Activated T-cell treated with anti-CD3 and anti-CD28 coated beads for 48 hours (primary cell): ENCODE results near the gene NRAS.

Experiments
- DNase-seq: peaks from one replicate; pipeline ENCODE4 v3.0.0-alpha.2; 2020; ENCODE audit warnings: low read depth

Gene NRAS

DNA sequence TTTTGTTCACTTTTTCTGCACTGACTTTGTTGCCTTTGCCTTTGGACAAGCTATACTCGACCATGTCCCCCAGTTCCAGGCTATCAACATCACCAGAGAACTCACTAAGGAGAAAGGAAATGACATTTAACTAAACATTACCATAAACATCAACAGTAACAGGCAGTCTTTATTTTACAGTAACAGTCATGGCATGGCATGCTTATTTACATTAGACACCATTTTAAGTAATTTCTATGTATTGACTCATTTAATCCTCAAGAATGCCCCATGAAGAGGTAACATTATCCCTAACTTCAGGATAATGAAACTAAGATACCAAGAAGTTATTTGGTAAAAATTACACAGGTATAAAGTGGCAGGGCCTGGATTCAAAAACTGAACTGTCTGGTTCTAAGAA, 8.7 kb upstream of the NRAS start:
- DNase-seq, result no peak

DNA sequence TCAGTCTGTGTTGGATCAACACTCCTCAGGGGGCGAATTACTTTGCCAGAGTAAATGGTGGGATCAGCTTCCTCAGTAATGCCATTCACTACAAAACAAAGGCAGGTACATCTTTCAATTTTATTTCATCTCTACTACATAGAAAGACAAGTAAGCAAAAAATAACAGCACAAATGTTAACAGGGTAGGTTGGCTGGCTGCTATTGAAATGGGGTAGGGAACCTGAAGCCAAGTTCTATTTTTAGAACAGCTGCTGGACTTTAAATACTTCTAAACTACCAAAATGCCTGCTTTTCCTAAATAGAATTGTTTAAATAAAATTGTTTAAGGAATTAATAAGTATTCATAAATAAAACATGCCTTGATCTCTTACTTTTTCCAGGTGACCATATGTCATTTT, 7.3 kb upstream of the NRAS start:
- no peak for DNase-seq

DNA sequence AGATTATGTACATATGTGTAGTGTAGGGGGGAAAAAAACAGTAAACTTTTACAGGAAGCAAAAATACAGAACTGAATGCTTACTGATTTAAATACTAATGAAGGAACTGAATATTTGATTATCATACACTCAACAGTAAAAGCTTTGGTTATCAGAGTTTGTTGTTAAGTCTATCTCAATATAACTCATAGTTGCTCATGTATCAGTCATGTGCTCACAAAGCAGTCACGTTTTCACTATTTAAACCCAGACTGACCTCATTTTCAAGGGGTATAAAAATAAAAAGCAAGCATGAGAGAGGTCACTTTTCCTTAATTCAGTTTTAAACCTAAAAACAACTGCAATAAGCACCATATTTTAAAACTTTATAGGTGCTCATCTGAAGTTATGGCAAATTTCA, 6.9 kb upstream of the NRAS start:
- DNase-seq, result no peak

DNA sequence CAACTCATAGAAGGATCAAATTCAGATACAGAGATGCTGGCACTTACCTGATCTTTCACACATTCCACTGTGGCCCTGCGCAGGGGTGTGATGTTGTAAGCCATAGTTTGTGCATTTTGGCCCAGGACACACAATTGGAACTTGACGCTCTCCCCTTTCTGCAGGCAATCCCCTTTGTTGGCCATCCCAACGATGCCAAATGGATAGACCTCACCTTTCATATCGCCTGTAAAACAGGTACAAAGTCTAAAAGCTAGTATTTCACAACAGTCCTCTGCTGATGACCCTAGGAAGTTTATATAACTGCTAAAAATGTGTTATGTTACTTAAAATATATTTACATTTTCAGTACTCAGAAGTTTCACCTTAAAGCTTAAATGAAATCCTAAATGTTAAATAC, 3.9 kb upstream of the NRAS start:
- DNase-seq, result no peak

DNA sequence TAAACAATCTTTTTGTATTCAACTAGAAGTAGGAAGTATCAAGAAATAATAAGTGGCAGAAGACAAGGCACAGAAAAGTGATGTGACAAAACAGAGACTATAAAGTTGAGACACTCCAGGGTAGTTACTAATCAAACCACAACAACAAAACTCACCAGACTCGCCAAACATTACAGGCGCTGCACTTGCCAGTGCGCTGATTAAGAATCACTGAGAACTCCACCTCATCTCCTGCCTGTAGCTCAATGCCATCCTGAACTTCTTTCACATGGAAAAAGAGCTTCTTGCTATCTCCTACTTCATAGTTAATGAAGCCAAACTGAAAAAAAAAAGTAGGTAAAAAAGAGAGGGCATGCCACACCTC, 2.8 kb upstream of the NRAS start:
- no peak for DNase-seq

DNA sequence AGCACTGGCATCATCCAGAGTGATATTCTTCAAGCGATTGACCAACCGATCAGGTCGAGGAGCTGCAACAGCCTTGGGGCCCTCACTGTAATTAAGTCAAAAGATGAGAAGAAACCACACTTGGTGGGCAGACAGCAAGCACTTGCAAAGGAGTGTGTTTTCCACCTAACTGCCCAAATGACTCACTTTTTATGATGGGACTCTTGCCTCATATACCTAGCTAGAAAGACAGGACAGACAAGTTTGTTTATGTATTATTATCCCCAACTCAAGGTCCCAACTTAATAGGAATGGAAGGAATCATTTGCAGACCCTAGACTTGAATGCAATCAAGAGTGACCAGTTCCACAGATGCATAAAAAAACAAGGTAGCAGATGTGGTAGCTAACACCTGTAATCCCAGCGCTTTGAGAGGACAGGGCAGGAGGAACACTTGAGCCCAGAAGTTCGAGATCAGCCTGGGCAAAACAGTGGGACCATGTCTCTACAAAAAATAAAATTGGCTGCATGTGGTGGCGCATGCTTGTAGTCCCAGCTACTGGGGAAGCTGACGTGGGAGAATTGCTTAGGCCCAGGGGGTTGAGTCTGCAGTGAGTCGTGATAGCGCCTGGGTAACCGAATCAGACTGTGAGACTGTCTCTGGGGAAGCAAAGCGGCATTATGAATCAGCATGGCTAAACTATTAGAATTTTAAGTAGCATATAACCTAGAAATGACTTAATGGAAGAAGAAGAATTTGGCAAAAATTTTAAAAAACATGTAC, 2.3 kb upstream of the NRAS start:
- peak; percentile 6 for DNase-seq

DNA sequence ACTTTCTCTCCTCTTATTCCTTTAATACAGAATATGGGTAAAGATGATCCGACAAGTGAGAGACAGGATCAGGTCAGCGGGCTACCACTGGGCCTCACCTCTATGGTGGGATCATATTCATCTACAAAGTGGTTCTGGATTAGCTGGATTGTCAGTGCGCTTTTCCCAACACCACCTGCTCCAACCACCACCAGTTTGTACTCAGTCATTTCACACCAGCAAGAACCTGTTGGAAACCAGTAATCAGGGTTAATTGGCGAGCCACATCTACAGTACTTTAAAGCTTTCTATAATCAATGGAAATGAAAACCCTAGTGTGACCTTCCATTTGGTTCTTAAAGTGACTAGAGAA, 643 bp downstream of the NRAS start:
- DNase-seq, result no peak

DNA sequence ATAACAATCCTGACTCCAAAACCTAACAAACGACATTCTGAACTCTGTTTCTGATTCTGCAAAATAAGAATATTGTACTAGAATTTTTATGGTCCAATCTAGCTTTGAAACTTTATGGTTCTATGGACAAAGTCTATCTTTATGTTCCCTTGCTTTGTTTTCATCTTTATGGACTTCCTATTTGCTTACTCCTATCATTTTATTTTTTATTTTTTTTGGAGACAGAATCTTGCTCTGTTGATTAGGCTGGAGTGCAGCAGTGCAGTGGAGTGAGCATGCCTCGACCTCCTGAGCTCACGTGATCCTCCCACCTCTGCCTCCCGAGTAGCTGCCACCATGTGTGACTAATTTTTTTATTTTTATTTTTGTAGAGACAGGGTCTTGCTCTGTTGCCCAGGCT, 3.6 kb downstream of the NRAS start:
- no peak for DNase-seq

DNA sequence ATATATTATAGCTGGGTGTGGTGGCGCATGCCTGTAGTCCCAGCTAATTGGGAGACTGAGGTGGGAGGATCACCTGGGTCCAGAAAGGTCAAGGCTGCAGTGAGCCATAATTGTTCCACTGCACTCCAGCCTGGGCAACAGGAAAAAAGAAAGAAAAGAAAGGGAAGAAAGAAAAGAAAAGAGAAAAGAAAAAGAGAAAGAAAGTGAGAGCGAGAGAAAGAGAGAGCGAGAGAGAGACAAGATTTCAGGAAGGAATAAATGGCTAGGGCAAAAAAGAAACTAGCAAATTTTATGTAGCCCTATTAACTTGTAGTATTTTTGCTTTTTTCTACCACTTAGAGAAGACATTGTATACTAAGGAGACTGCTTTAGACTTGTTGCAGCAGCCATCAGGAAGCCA, 6.2 kb downstream of the NRAS start:
- DNase-seq, result no peak

DNA sequence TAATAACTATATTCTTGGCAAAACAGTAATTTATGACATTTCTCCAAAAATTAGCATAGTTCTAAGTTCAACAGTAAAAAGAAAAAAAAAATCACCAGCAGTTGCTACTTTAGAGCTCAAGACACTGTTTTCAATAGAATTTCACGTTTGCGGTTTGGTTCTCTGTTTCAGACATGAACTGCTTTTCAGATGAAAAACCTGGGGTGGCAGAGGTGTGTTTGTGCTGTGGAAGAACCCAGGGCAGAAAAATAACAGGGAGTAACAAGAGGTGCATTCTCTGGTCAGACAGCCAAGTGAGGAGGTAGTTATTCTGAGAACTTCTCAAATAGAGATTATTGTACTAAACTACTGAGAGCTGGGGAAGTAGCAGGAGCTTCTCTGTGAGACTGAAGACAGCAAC, 9.0 kb downstream of the NRAS start:
- no peak for DNase-seq

DNA sequence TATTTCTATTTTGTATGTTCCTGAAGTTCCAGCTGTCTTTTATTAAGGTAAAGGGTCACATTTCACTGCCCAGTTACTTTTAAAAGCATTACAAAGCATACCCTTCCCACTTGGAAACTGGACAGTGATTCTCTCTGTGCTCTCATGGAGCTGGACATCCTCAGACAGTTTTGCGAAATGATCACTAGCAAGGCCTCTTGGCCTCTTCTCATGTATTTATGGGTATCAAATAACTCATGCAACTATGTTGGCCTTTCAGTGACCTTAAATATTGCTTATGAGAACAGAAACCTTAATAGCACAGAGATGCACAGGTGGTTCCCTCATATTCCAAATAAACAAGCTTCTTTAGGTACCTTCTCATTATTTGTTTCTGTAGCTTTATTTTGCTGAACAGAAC, 13.3 kb downstream of the NRAS start:
- no peak for DNase-seq

DNA sequence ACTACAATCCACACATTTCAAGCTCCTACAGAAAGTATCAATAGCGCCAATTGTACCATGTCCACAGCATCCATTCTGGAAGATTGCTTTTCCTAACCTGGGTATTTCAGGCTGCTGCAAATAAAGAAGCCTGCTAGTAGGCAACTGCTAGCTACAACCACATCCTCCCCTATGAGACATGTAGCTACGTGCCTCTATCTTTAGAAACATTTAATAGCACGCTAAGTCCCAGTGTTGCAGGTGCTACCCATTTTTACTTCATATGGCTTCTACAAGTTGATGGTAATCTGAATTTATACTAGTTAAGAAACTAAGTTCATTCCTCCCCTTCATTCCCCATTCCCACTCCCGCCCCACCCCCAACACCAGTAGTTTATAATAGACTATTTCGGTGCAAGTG, 13.8 kb downstream of the NRAS start:
- DNase-seq, result no peak

DNA sequence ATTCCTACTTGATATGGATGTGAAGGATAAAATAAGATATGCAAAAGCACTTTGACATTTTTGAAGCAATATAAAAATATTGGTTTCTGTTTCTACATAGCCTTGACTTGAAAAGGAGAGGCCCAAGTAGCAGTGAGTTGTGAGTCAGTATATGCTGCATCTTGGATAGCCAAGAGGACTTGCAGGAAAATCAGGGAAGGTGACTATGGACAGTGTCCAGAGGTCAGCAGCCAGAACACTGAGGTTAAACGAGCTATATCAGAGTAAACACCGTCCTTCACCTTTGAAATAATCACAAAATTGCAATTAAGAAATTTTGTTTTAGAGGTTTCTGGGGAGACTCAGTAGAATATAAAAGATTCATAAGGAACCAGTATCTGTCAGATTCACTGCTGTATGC, 14.6 kb downstream of the NRAS start:
- DNase-seq, result no peak

DNA sequence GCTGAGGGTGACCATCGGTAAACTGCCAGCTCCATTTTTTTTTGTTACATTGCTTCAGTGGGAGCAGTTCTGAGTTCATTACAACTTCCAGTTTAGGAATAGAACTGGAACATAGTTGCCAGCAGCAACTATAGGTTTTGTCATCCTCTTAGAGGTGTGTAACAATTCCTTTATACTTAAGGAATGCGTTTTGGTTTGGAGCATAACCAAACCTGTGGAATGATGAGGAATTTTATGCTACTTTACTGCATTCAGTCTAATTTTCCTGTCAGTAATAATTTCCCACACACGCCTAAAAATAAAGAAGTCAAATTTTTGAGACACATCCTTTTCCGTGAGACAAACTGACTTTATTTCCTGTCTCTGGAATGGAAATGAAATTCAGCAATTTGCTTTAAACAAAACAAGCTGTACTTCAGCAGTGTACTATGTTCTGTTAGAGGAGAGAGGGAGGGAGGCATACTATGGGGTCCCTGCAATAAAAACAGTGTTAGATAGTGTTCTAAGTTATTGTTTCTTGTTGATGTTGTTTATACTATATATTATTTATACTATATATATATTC, 16.5 kb downstream of the NRAS start:
- DNase-seq, result no peak

DNA sequence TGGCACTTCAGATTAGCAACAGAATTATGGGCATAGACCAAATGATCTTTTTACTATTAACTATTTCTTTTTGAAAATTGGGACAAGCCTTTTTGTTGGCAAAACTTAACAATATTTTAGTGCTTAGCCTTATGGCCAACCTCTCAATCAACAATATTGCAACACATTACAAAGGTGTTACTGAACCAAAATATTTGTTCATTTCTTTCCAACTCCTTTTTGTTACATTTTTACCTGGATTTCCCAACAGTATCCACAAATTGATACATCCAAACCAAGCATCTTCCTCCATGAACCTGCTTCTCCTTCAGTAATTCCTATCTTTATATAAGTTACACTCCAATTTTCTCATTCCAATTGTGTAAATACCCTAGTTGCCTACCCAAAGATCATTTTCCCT, 19.8 kb downstream of the NRAS start:
- DNase-seq, result no peak

DNA sequence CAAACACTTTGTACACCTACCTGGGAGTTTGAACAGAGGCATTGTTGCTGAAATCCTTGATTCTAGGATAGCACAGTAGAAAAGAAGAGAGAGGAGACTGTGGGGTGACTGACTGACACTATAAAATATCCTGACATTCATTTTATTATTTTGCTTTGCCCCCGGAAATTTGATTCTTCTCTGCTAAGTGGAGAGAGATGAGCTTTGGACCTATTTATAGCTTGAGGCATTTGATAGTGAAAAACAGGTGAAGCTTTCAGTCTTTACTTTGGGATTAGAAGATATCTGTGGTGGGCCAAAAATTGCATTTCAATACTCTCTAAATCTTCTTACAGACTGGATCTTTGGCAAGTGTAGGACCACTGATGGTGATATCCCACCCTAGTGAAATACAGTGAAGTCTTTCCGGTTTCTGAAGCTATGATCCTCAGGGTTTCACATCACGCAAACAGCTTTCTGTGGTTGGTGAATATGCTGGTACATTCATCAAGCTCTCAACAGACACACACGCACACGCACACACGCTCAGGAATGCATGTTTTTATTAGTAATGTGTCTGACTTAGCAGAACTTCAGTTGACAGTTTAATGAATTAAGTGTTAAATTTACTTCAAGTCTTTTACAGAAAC, 21.0 kb downstream of the NRAS start, which contains the start of gene AMPD1:
Gene AMPD1 (minus strand): TSS at position 117 of the 629 bp plus-strand sequence. CDS start 75 bp downstream, at position 42.
- DNase-seq, result no peak

DNA sequence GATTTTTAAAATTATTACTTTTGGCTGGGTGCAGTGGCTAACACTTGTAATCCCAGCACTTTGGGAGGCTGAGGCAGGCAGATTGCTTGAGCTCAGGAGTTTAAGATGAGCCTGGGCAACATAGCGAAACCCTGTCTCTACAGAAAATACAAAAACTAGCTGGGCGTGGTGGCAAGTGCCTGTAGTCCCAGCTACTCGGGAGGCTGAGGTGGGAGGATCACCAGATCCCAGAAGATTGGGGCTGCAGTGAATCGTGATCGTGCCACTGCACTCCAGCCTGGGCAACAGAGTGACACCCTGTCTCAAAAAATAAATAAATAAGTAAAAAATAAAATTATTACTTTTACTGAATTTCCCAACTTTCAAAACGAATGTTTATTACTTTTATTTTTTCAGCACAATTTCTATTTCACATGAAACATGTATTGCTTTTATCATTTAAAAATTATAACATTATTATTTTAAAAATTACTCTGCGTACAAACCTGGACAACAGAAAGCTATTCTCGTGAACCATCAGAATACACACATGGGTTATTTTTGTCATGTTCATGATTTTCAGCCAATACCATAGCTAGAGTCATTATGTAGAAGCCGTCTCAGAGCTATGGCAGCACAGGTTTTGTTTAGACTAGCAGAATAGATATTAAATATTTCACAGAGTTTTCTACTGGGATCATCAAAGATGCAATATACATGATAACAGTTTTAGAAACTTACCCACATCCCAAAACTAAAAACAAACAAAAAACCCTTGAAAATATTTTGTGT, 21.8 kb downstream of the NRAS start:
- no peak for DNase-seq

DNA sequence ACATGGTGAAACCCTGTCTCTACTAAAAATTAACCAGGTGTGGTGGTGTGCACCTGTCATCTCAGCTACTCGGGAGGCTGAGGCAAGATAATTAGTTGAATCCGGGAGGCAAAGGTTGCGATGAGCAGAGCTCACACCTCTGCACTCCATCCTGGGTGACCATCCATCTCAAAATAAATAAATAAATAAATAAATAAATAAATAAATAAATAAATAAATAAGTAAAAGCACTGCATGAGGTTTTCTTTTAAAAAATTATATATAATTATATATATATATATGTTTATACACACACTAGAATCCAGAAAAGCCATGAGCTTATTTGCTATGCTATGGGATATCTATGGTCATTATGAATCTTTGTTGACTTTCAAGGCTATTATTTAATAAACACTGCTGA, 23.6 kb downstream of the NRAS start:
- DNase-seq, result no peak

DNA sequence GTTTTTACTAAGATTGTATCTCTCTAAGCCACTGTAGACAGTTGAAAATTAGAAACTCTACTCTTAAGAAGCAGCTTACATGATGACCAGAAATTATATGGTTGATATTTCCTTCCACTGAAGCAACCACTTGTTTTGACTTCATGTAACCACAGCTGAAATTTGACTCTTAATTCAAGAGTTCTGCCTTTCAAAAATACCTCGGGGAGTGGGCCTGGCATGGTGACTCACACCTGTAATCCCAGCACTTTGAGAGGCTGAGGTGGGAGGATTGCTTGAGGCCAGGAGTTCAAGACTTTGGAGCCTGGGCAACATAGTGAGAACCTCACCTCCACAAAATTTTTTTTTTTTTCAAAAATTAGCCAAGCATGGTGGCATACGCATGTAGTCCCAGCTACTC, 25.5 kb downstream of the NRAS start:
- DNase-seq, result no peak

DNA sequence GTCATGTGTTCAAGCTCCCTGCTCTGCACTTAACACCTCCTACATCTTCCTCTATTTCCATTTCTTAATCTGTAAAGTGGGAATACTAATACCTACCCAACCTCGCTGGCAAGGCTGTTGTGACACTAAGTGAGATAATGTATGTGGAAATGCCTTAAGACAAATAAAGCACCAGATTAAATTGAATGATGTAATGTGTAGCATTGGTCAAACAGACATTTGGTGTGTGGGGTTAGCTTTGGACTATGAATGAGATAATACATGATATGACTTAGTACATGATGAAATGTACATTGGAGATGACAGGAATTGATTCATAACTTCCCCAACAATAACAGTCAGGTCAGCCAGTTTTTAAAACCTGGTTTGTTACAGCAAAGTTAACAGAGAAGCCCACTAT, 26.4 kb downstream of the NRAS start:
- DNase-seq, result no peak

DNA sequence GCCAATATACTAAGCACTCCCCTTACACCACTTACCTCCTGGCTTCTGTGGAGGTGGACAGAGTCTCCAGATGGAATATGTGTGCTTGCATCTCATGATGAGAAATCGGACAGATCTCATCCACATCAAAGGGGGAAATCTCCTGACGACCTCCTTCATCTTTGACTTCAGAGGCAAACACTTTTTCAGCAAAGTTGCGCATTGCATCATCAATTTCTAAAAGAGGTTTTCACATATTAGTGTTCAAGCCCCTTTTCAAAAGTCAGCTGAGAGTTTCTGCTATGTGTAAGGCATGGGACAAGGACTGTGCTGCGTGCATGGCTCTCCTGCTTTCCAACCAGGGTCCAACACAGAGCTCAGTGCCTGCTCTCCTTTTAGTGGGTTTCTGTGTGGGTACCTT, 28.0 kb downstream of the NRAS start:
- no peak for DNase-seq

DNA sequence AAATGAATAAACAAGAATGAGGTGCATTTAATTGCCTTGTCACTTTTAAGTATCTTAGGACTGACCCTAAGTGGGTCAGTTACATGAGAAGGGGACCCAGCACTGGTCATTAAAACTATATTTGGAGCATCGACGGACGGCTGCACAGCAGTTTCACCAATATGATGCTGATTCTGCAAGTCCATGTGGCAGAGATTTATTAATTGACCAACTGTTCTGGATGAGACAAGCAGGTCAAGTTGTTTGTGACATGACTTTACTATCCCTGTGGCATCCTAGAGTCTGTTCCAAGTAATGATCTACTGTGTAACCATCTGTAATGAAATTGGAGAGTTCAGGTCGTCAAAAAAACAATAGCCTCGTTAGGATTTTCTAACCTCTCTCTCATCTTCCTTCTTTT, 30.7 kb downstream of the NRAS start:
- no peak for DNase-seq

DNA sequence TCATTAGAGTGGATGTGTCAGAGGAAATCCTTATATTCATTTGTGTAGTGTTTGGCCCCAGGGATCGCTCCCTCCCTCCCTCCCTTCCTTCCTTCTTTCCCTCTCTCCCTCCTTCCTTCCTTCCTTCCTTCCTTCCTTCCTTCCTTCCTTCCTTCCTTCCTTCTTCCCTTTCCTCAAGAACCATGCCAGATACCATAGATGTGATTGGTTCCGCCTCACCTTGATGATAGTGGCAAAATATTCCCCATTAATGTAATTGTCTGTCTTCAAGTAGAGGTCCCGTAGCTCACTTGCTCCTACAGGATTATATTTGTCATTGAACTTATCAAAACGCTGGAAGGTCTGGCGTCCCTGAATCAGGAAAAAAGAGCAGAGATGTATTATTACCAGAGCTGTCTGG, 38.9 kb downstream of the NRAS start:
- no peak for DNase-seq
